ENCODE data around the gene CAP2.

The CAP2 gene

GRCh38 chr6:17519120-17519519 is 125.7 kb downstream of the CAP2 start:
- TF ChIP-seq SIN3A (IDR thresholded peaks at IDR 0.05; ENCODE audit: borderline replicate concordance, insufficient read depth, low read length) (no peak), POLR2AphosphoS5 (IDR thresholded peaks at IDR 0.05; ENCODE audit: low read depth, low read length) (no peak), FOXP2 (optimal IDR thresholded peaks at IDR 0.05; ENCODE audit: borderline replicate concordance, extremely low read depth, extremely low read length, insufficient read depth) (no peak), REST (IDR thresholded peaks at IDR 0.05; ENCODE audit: insufficient read depth in 1 of 2, low read depth in 2 of 2, low read length in 2 of 2) (no peak), TAF1 (IDR thresholded peaks at IDR 0.05; ENCODE audit: borderline replicate concordance, insufficient read depth, low read length) (no peak)

- TF ChIP-seq TAF1 (IDR thresholded peaks at IDR 0.05; ENCODE audit: borderline replicate concordance, insufficient read depth, low read length) (no peak), REST (IDR thresholded peaks at IDR 0.05; ENCODE audit: insufficient read depth in 1 of 2, low read depth in 2 of 2, low read length in 2 of 2) (no peak), FOXP2 (optimal IDR thresholded peaks at IDR 0.05; ENCODE audit: borderline replicate concordance, extremely low read depth, extremely low read length, insufficient read depth) (no peak), POLR2AphosphoS5 (IDR thresholded peaks at IDR 0.05; ENCODE audit: low read depth, low read length) (no peak), SIN3A (IDR thresholded peaks at IDR 0.05; ENCODE audit: borderline replicate concordance, insufficient read depth, low read length) (no peak)
Observed at GRCh38 chr6:17525637-17526036, 132.2 kb downstream of the CAP2 start.

- TF ChIP-seq FOXP2 (optimal IDR thresholded peaks at IDR 0.05; ENCODE audit: borderline replicate concordance, extremely low read depth, extremely low read length, insufficient read depth) (no peak), POLR2AphosphoS5 (IDR thresholded peaks at IDR 0.05; ENCODE audit: low read depth, low read length) (no peak), SIN3A (IDR thresholded peaks at IDR 0.05; ENCODE audit: borderline replicate concordance, insufficient read depth, low read length) (no peak), REST (IDR thresholded peaks at IDR 0.05; ENCODE audit: insufficient read depth in 1 of 2, low read depth in 2 of 2, low read length in 2 of 2) (no peak), TAF1 (IDR thresholded peaks at IDR 0.05; ENCODE audit: borderline replicate concordance, insufficient read depth, low read length) (no peak)
Observed at GRCh38 chr6:17527076-17527475, 133.7 kb downstream of the CAP2 start.

GRCh38 chr6:17530321-17530835 is 137.0 kb downstream of the CAP2 start:
- no peak for TF ChIP-seq TAF1 (IDR thresholded peaks at IDR 0.05; ENCODE audit: borderline replicate concordance, insufficient read depth, low read length)
- no peak for TF ChIP-seq REST (IDR thresholded peaks at IDR 0.05; ENCODE audit: insufficient read depth in 1 of 2, low read depth in 2 of 2, low read length in 2 of 2)
- no peak for TF ChIP-seq POLR2AphosphoS5 (IDR thresholded peaks at IDR 0.05; ENCODE audit: low read depth, low read length)
- TF ChIP-seq SIN3A (IDR thresholded peaks at IDR 0.05; ENCODE audit: borderline replicate concordance, insufficient read depth, low read length) = no peak
- TF ChIP-seq FOXP2 (optimal IDR thresholded peaks at IDR 0.05; ENCODE audit: borderline replicate concordance, extremely low read depth, extremely low read length, insufficient read depth) = no peak

GRCh38 chr6:17536586-17536985 is 143.2 kb downstream of the CAP2 start:
- TF ChIP-seq REST (IDR thresholded peaks at IDR 0.05; ENCODE audit: insufficient read depth in 1 of 2, low read depth in 2 of 2, low read length in 2 of 2) (no peak), POLR2AphosphoS5 (IDR thresholded peaks at IDR 0.05; ENCODE audit: low read depth, low read length) (no peak), FOXP2 (optimal IDR thresholded peaks at IDR 0.05; ENCODE audit: borderline replicate concordance, extremely low read depth, extremely low read length, insufficient read depth) (no peak), SIN3A (IDR thresholded peaks at IDR 0.05; ENCODE audit: borderline replicate concordance, insufficient read depth, low read length) (no peak)
